Fibroblast of skin of back (primary cell): ENCODE data around the gene MSL2.
"Not testable (repeated sequence)": the region's sequence is repeated elsewhere in the genome, so short reads cannot be mapped to it uniquely, and the experiment has no call there.

Source experiments
- DNase-seq: peaks from one replicate; pipeline ENCODE4 v3.0.0-alpha.2; 2013

MSL2 gene

DNA sequence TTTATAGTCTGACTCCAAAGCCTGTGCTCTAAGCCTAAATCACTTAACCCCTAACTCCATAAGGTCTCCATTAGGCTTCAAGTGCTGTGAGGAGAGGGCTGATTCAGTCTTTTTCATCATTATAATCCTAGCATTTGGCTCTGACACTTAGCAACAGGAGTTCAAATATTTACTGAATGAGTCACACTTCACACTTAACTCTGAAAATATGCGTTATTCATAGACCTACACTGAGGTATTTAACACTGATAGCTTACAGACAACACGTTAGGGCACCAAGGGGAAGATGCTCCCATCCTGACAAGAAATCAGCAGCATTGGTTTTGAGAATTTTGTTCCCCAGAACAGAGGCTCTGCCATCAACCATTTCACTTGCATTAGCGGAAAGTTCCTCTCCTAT lies 53.5 kb downstream of the MSL2 start:
- peak; percentile 92 for DNase-seq

- DNase-seq = peak; percentile 22
Observed at GRCh38 chr3:136141891-136142290, 54.2 kb downstream of the MSL2 start.

GRCh38 chr3:136141291-136141785 lies 54.8 kb downstream of the MSL2 start:
- DNase-seq = peak; percentile 9

DNA sequence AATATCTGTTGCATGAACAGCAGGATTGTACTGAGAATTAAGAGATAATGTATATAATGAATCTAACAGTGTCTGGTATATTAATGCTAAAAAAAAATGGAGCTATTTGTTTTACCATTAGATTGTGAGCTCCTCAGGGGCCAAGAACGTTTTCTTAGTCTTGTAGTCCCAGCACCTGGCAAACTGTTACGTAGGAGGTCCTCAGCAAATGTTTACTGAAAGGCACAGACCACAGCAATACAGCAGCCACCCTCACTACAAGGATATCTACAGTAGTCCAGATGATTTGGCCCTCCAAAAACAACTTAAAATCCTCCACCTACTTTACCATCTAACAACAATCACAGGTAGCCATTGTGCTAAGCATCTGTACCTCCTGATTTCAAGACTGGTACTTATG lies 59.7 kb downstream of the MSL2 start:
- DNase-seq = no peak

- no peak for DNase-seq
Observed at GRCh38 chr3:136135039-136135802, 60.9 kb downstream of the MSL2 start.

GRCh38 chr3:136134091-136134490 lies 62.0 kb downstream of the MSL2 start:
- DNase-seq = no peak

DNA sequence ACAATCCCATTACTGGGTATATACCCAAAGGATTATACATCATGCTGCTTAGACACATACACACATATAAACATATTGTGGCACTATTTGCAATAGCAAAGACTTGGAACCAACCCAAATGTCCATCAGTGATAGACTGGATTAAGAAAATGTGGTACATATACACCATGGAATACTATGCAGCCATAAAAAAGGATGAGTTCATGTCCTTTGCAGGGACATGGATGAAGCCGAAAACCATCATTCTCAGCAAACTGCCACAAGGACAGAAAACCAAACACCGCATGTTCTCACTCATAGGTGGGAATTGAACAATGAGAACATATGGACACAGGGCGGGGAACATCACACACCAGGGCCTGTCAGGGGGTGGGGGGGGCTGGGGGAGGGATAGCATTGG lies 64.5 kb downstream of the MSL2 start:
- not testable (repeated sequence) for DNase-seq

DNA sequence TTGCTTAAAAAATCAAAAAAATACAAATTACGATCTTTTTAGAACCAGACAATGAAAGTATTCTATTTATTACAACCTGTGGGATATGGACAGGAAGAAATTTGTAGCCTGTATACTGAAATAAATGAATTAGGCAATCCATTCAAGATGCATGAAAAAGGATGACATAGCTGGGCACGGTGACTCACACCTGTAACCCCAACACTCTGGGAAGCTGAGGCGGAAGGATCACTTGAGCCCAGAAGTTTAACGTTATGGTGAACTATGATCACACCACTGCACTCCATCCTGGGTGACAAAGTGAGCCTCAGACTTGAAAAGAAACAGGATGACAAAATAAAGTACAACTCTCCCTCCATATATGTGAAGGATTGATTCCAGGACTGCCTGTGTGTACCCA lies 74.1 kb downstream of the MSL2 start:
- DNase-seq = no peak

DNA sequence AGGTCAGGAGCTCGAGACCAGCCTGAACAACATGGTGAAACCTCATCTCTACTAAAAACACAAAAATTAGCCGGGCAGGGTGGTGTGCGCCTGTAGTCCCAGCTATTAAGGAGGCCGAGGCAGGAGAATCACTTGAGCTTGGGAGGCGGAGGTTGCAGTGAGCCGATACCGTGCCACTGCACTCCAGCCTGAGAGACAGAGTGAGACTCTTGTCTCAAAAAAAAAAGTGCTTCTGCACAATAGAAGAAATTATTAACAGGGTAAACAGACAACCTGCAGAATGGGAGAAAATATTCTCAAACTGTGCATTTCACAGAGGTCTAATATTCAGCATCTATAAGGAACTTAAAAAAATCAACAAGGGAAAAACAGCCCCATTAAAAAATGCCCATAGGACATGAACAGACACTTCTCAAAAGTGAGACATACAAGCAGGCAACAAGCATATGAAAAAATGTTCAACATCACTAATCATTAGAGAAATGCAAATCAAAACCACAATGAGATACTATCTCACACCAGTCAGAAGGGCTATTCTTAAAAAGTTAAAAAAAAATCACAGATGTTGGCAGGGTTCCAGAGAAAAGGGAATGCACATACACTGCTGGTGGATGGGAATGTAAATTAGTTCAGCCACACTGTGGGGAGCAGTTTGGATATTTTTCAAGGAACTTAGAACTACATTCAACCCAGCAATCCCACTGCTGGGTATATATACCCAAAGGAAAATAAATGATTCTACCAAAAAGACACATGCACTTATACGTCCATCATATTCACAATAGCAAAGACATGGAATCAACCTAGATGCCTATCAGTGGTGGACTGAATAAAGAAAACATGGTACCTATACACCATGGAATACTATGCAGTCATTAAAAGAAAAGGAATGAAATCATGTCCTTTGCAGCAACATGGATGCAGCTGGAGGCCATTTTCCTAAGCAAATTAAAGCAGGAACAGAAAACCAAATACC lies 75.5 kb downstream of the MSL2 start:
- DNase-seq = peak; percentile 35

- DNase-seq = not testable (repeated sequence)
Observed at GRCh38 chr3:136119783-136120182, 76.4 kb downstream of the MSL2 start.

DNA sequence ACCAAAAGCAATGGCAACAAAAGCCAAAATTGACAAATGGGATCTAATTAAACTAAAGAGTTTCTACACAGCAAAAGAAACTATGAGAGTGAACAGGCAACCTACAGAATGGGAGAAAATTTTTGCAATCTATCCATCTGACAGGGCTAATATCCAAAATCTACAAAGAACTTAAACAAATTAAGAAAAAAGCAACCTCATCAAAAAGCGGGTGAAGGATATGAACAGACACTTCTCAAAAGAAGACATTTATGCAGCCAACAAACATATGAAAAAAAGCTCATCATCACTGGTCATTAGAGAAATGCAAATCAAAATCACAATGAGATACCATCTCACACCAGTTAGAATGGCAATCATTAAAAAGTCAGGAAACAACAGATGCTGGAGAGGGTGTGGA lies 76.8 kb downstream of the MSL2 start:
- not testable (repeated sequence) for DNase-seq

DNA sequence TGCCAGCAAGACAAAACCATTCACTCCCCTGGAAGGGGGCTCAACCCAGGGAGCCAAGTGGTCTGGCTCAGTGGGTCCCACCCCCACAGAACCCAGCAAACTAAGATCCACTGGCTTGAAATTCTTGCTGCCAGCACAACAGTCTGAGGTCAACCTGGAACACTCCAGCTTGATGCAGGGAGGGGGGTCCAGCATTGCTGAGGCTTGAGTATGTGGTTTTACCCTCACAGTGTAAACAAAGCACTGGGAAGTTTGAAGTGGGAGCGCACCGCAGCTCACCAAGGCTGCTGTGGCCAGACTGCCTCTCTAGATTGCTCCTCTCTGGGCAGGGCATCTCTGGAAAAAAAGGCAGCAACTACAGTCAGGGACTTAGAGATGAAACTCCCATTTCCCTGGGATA lies 81.7 kb downstream of the MSL2 start:
- DNase-seq = no peak

GRCh38 chr3:136110481-136110880 lies 85.7 kb downstream of the MSL2 start:
- DNase-seq = no peak

DNA sequence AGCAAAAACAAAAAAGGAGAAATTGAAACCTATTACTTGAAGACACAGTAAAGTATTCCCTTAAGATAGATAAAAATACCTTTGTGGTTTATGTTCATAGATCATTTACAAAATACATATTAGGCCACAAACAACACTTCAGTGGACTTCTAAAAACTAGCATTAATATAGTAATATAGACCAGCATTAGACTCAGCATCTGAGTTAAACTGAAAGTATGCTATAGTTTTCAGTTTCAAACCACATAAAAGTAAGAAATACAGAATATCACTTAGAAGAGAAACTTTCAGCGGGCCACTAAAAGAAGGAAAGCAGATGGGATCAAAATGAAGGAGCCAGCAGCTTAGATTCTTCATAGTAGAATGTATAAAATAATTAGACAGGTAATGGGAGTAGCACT lies 86.6 kb downstream of the MSL2 start:
- no peak for DNase-seq

GRCh38 chr3:136106101-136106500 lies 90.0 kb downstream of the MSL2 start:
- no peak for DNase-seq

GRCh38 chr3:136105044-136105443 lies 91.1 kb downstream of the MSL2 start:
- no peak for DNase-seq
